Body of pancreas (tissue), 4 donors: ENCODE measurements around the gene ERCC6.

ENCODE experiments used
- POLR2A ChIP-seq, 3 donors: fragments of 450-650 bp; IDR thresholded peaks; one replicate each; pipeline ENCODE4 v1.6.1; 2016; ENCODE audit warnings: antibody characterized with exemption in 3 of 3, mild to moderate bottlenecking in 2 of 3
- TF ChIP-seq, protein P1 (sequence below), 7 experiments: fragments of 450-650 bp in 4 of 7; fragments of 200-600 bp in 3 of 7; sonication (generic) in 3 of 7; IDR thresholded peaks; one replicate each; pipeline ENCODE4 v1.5.1; 2016 to 2019; ENCODE audit warnings: antibody characterized with exemption in 7 of 7

GRCh38 chr10:49568235-49568634, 29.3 kb upstream of the ERCC6 start:
- TF ChIP-seq, protein P1, sequence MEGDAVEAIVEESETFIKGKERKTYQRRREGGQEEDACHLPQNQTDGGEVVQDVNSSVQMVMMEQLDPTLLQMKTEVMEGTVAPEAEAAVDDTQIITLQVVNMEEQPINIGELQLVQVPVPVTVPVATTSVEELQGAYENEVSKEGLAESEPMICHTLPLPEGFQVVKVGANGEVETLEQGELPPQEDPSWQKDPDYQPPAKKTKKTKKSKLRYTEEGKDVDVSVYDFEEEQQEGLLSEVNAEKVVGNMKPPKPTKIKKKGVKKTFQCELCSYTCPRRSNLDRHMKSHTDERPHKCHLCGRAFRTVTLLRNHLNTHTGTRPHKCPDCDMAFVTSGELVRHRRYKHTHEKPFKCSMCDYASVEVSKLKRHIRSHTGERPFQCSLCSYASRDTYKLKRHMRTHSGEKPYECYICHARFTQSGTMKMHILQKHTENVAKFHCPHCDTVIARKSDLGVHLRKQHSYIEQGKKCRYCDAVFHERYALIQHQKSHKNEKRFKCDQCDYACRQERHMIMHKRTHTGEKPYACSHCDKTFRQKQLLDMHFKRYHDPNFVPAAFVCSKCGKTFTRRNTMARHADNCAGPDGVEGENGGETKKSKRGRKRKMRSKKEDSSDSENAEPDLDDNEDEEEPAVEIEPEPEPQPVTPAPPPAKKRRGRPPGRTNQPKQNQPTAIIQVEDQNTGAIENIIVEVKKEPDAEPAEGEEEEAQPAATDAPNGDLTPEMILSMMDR (IDR thresholded peaks at IDR 0.05) = no peak
- TF ChIP-seq POLR2A (IDR thresholded peaks at IDR 0.05) = no peak
